HT-29 (cell line): ENCODE data around the gene RAPGEF1. TPM values are rescaled to one million over a fixed set of nuclear protein-coding genes. Genes with fewer than 3 reads are reported as not detected.

Experiments used
- DNase-seq: peaks from one replicate; pipeline ENCODE4 v3.0.0-alpha.2; 2015; ENCODE audit warnings: low spot score
- small RNA-seq: library from RNA; depleted of rRNA; stranded (forward); fragments of <200 nt; gene quantifications from one replicate; pipeline ENCODE3, GENCODE V24; 2014
- total RNA-seq: library from RNA; depleted of rRNA; stranded (reverse); fragments of >200 nt; shearing (Covaris generic); gene quantifications from 2 replicates; pipeline ENCODE4 v1.2.3, GENCODE V29; 2014; rRNA removed

The RAPGEF1 gene
- total RNA-seq, 1 experiment from 2014 or later, result 15.7 TPM

GRCh38 chr9:131530920-131531832 is 208.7 kb downstream of the RAPGEF1 start, which contains the start of gene UCK1:
UCK1 (minus strand) TSS chr9:131531263; CDS start chr9:131531174, 89 bp downstream.
- DNase-seq, result peak; percentile 79

- DNase-seq, result peak; percentile 57
Measured at GRCh38 chr9:131530546-131530919, 209.3 kb downstream of the RAPGEF1 start.

GRCh38 chr9:131529597-131530545 is 210.0 kb downstream of the RAPGEF1 start:
- no peak for DNase-seq

- no peak for DNase-seq
Measured at GRCh38 chr9:131528886-131529505, 210.9 kb downstream of the RAPGEF1 start.

- DNase-seq, result no peak
Measured at GRCh38 chr9:131528186-131528585, 211.7 kb downstream of the RAPGEF1 start.

Small RNA genes lying within 50 kb of the gene (small RNA-seq; reads per million reads assigned to genes)
- gene EIF4A1P3, result not detected
- gene RF00272, result not detected
- gene RN7SL328P, result not detected

Other genes starting within 250 kb of the RAPGEF1 start
- 22.1 and 26.2 TPM in 2 replicates for gene POMT1, start 237.2 kb downstream of the RAPGEF1 start, total RNA-seq
- gene UCK1, start 208.8 kb downstream of the RAPGEF1 start, total RNA-seq, result 22.1 and 34.0 TPM in 2 replicates
- gene PRRT1B, start 194.6 kb downstream of the RAPGEF1 start, total RNA-seq, result 0.10 and 0.23 TPM in 2 replicates